ENCODE results near the gene SECTM1. TPM values are rescaled to one million over a fixed set of nuclear protein-coding genes. Genes with fewer than 3 reads are reported as not detected.

SECTM1 gene
- total and polyA plus RNA-seq, 9 of the 15 experiments (the other 6 are each of a cell fraction or from before 2014, with no cell fraction given) = 0.11 to 0.46 (median 0.18) TPM; not detected in 6

DNA sequence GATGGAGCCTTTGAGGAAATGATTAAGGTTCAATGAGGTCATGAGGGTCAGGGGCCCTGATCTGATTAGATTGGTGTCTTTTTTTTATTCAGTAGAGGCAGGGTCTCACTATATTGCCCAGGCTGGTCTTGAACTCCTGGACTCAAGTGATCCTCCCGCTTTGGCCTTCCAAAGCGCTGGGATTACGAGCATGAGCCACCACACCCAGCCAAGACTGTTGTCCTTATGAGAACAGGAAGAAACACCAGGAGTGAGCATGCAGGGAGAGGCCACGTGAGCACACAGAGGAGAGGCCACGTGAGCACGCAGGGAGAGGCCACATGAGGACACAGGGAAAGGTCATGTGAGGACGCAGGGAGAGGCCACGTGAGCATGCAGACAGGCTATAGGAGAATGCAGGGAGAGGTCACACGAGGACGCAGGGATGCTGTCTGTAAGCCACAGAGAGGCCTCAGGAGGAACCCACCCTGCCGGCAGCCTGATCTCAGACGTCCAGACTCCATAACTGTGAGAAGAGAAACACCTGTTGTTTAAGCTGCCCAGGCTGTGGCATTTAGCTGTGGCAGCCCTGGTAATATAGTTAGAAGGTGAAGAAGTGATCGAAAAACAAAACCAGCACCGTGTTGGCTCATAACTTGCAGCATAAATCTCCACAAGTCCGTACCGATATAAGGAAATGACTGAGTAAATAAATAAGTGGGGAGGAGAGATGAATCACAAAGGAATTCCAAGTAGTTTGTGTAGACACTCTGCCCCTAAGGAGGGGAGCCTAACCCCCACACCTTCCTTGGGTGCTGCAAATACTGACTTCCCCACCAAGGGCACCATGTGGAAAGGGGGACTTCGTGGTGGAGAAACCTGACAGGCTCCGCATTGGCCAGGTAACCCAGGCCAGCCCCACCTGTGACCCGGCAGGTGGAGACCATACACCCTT is 45.4 kb downstream of the SECTM1 start (continued):
- TF ChIP-seq, protein P1, sequence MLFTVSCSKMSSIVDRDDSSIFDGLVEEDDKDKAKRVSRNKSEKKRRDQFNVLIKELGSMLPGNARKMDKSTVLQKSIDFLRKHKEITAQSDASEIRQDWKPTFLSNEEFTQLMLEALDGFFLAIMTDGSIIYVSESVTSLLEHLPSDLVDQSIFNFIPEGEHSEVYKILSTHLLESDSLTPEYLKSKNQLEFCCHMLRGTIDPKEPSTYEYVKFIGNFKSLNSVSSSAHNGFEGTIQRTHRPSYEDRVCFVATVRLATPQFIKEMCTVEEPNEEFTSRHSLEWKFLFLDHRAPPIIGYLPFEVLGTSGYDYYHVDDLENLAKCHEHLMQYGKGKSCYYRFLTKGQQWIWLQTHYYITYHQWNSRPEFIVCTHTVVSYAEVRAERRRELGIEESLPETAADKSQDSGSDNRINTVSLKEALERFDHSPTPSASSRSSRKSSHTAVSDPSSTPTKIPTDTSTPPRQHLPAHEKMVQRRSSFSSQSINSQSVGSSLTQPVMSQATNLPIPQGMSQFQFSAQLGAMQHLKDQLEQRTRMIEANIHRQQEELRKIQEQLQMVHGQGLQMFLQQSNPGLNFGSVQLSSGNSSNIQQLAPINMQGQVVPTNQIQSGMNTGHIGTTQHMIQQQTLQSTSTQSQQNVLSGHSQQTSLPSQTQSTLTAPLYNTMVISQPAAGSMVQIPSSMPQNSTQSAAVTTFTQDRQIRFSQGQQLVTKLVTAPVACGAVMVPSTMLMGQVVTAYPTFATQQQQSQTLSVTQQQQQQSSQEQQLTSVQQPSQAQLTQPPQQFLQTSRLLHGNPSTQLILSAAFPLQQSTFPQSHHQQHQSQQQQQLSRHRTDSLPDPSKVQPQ (CRISPR knock-in tag; IDR thresholded peaks at IDR 0.05; ENCODE audit: borderline replicate concordance) = peak; percentile 95
- no peak for TF ChIP-seq CEBPB (tag; IDR thresholded peaks at IDR 0.05)
- TF ChIP-seq PCBP1 (IDR thresholded peaks at IDR 0.05; ENCODE audit: low read depth, low read length, poor library complexity, severe bottlenecking) = no peak
- TF ChIP-seq, protein P2, sequence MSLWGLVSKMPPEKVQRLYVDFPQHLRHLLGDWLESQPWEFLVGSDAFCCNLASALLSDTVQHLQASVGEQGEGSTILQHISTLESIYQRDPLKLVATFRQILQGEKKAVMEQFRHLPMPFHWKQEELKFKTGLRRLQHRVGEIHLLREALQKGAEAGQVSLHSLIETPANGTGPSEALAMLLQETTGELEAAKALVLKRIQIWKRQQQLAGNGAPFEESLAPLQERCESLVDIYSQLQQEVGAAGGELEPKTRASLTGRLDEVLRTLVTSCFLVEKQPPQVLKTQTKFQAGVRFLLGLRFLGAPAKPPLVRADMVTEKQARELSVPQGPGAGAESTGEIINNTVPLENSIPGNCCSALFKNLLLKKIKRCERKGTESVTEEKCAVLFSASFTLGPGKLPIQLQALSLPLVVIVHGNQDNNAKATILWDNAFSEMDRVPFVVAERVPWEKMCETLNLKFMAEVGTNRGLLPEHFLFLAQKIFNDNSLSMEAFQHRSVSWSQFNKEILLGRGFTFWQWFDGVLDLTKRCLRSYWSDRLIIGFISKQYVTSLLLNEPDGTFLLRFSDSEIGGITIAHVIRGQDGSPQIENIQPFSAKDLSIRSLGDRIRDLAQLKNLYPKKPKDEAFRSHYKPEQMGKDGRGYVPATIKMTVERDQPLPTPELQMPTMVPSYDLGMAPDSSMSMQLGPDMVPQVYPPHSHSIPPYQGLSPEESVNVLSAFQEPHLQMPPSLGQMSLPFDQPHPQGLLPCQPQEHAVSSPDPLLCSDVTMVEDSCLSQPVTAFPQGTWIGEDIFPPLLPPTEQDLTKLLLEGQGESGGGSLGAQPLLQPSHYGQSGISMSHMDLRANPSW (CRISPR knock-in tag; IDR thresholded peaks at IDR 0.05) = no peak
- peak; percentile 82 for TF ChIP-seq TBP (optimal IDR thresholded peaks at IDR 0.05; ENCODE audit: low read depth, low read length)
- TF ChIP-seq RBM25 (IDR thresholded peaks at IDR 0.05; ENCODE audit: low read depth, low read length, severe bottlenecking) = no peak
- no peak for TF ChIP-seq FIP1L1 (IDR thresholded peaks at IDR 0.05; ENCODE audit: low read depth, low read length, poor library complexity, severe bottlenecking)
- TF ChIP-seq ZNF551 (CRISPR knock-in tag; IDR thresholded peaks at IDR 0.05) = no peak
- peak; percentile 46; the same call in 1 of the 2 replicates for TF ChIP-seq TAL1 (IDR thresholded peaks at IDR 0.05)
- peak in 1 of 2 experiments; percentile 88; a peak in 2 of 4 replicates for TF ChIP-seq RCOR1 (IDR thresholded peaks at IDR 0.05; ENCODE audit: borderline replicate concordance in 1 of 2, low read depth in 2 of 2, low read length in 2 of 2)
- no peak for TF ChIP-seq ZNF431 (CRISPR knock-in tag; IDR thresholded peaks at IDR 0.05)
- no peak for TF ChIP-seq SAP30 (IDR thresholded peaks at IDR 0.05; ENCODE audit: borderline replicate concordance, insufficient read depth, low read depth, low read length, poor library complexity, severe bottlenecking)
- peak; percentile 59; the same call in 1 of the 2 replicates for TF ChIP-seq FOSL1 (tag; conservative IDR thresholded peaks at IDR 0.05)
- no peak for TF ChIP-seq EZH2 (IDR thresholded peaks at IDR 0.05; ENCODE audit: borderline replicate concordance, low read depth, low read length)
- peak; percentile 55 for TF ChIP-seq HCFC1 (IDR thresholded peaks at IDR 0.05; ENCODE audit: low read depth, low read length)
- TF ChIP-seq CAMTA2 (CRISPR knock-in tag; conservative IDR thresholded peaks at IDR 0.05) = no peak
- no peak for TF ChIP-seq CHD2 (IDR thresholded peaks at IDR 0.05; ENCODE audit: low read depth, low read length)
- TF ChIP-seq ZNF41 (CRISPR knock-in tag; conservative IDR thresholded peaks at IDR 0.05) = no peak
- TF ChIP-seq ZNF75A (CRISPR knock-in tag; IDR thresholded peaks at IDR 0.05) = no peak
- TF ChIP-seq ELK1 (CRISPR knock-in tag; IDR thresholded peaks at IDR 0.05) = no peak
- TF ChIP-seq FOXJ3 (CRISPR knock-in tag; IDR thresholded peaks at IDR 0.05) = no peak
- TF ChIP-seq ZNF324 (CRISPR knock-in tag; IDR thresholded peaks at IDR 0.05) = no peak
